Activated naive CD8-positive, alpha-beta T cell treated with anti-CD3 and anti-CD28 coated beads for 36 hours (primary cell): ENCODE results near the gene NCOA6. TPM values are rescaled to one million over a fixed set of nuclear protein-coding genes. Genes with fewer than 3 reads are reported as not detected.

ENCODE experiments used
- DNase-seq: peaks from one replicate; pipeline ENCODE4 v3.0.0; 2021
- H3K27ac Mint-ChIP-seq: one replicate; pipeline ENCODE4 v1.8.0; 2022; ENCODE audit warnings: mild to moderate bottlenecking, moderate library complexity, mixed read lengths
- H3K27me3 Mint-ChIP-seq: one replicate; pipeline ENCODE4 v1.8.0; 2022; ENCODE audit warnings: mild to moderate bottlenecking, mixed read lengths
- H3K36me3 Mint-ChIP-seq: one replicate; pipeline ENCODE4 v1.8.0; 2021; ENCODE audit warnings: mild to moderate bottlenecking, mixed read lengths
- H3K4me1 Mint-ChIP-seq: one replicate; pipeline ENCODE4 v1.8.0; 2021; ENCODE audit warnings: mixed read lengths
- H3K4me3 Mint-ChIP-seq: one replicate; pipeline ENCODE4 v1.8.0; 2022; ENCODE audit warnings: mild to moderate bottlenecking, moderate library complexity, mixed read lengths
- H3K9me3 Mint-ChIP-seq: one replicate; pipeline ENCODE4 v1.8.0; 2022; ENCODE audit warnings: mixed read lengths
- total RNA-seq, 2 experiments: library from RNA; stranded (reverse); gene quantifications; one replicate each; pipeline ENCODE4 v1.2.3, GENCODE V29; 2021

The NCOA6 gene
- total RNA-seq: 10 to 100 TPM; 17.3 to 19.5 TPM

DNA sequence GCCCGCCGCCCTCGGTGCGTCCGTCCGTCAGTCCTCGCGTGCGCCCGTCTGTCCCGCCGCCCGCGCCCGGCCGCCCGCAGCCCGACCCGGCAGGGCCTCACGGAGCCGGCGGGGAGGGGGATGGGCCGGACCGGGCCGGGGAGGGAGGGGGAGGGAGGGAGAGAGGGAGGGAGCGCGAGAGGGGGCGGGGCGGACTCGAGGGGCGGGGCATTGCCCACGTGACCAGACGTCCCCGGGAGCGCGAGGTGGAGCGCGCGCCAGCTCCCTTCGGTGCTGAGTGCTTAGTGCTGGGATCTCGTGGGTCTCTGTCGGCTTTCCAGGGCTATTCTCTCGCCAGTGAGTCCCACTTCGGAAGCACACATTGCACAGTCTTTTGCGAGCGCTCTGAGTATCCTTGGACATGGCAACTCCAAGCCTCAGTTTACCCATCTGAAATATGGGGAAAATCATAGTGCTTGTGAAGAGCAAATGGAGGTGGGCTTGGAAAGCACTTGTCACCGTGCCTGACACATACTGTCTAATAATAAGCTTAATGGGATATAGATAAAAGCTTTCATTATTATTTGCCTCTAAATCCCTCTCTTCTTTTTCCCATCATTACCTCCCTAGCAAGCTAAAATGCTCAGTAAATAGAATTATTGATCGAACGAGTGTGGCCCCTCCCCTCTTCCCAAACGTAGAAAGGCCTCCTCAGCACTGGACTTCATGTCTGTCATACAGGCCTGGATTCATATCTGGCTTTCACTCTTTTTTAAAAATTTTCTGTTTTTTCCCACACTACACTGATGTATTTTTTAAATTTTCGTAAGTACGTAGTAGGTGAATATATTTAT is at the start of gene NCOA6:
Gene NCOA6, minus strand, starts transcription at position 122 of the 833 bp plus-strand sequence. CDS start 43,296 bp downstream, outside the sequence.
- Mint-ChIP-seq H3K9me3 (no peaks in the 10 kb centered on the region), H3K27me3 (no peaks in the 10 kb centered on the region), H3K27ac (peak within 1 kb of the TSS; percentile 90), H3K4me1 (peaks cover 32% of the 10 kb centered on the region), H3K36me3 (peaks cover 9% of the 10 kb centered on the region), H3K4me3 (peak within 1 kb of the TSS; percentile 95)
- DNase-seq: peak; percentile 79

DNA sequence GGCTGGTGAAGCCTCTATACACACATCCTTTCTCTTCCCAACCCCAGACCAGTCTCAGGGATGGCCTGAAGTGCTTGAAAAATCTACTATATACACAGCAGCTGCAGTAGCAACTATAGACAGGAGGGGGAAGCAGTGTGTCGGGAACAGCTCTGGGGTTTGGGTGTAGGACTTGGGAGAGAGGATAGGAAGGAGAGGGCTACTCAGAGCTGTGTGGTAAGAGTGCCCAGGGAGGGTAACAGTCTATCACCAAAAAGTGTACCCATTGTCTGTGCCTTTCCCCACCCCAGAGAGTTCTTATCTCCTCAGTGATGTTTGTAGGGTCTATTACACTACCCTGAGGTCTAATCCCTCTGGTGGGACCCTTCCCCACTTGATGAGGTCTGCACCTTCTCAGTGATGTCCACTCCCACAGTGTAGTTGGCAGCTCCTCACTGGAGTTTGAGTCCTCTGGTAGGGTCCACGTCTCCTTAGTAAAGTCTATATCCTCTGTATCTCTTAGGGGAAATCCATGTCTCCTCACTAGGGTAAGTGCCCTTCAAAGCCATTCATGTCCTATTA is 48.7 kb upstream of the NCOA6 start:
- Mint-ChIP-seq H3K36me3 (peaks cover 5% of the 10 kb centered on the region), H3K27ac (no peak overlapping the region), H3K9me3 (no peaks in the 10 kb centered on the region), H3K27me3 (no peaks in the 10 kb centered on the region), H3K4me1 (peaks cover 52% of the 10 kb centered on the region), H3K4me3 (peak overlapping the region; percentile 60)
- peak; percentile 51 for DNase-seq

DNA sequence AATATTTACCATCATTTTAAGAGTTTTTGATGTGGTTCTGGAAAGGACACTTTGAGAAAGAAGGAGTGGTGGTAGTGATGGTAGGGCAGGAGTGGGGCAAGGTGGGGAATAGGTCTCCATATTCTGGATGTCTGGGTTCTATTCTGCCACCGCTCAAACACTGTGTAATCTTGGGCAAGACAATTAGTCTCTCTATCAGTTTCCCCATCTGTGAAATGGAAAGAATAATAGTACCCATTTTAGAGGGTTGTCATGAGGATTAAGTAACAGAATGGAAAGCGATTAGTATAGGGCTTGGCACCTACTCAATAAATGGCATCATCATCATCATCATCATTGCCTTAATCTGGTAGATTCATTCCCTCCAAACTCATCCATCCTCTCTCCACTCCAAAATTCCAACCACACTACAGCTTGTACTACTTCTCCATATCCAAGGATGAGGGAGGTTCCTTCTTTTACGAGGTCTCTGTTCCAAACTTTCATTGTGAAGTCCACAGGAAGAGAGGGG is 48.2 kb upstream of the NCOA6 start:
- Mint-ChIP-seq H3K4me1 (peaks cover 52% of the 10 kb centered on the region), H3K27ac (peak overlapping the region; percentile 52), H3K36me3 (peaks cover 5% of the 10 kb centered on the region), H3K4me3 (peak overlapping the region; percentile 76), H3K9me3 (no peaks in the 10 kb centered on the region), H3K27me3 (no peaks in the 10 kb centered on the region)
- DNase-seq: no peak

DNA sequence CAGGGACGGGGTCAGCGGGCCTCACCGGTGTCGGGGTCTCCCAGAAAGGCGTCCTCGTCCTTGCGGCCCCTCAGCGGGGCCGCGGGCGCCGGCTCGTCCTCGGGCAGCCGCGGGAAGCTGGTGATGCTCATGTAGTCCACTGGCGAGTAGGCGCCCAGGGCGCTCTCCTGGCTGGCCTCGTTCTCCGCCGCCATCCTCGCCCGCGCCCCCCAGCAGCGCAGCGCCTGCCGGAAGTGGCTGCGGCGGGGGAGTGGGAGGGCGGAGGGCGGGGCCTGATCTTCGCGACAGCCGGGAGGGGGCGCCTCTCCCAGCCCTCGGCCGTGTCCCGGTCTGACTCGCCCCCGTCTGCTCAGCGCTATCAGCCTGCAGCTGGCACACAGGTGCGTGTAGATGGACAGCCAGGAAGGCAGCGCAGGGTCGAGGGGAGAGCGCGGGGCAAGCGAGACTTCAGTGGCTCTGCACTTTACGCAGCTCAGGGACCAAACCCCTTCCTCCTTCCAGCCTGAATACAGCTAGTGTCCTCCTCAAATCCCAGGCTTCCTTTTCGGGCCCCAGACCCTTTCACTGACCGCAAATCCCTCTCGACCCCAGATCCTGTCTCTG is 47.3 kb upstream of the NCOA6 start, which contains the start of gene GGT7:
Gene GGT7, minus strand, starts transcription at position 235 of the 603 bp plus-strand sequence. Its CDS starts 41 bp downstream, at position 194.
- H3K4me1 Mint-ChIP-seq: peaks cover 52% of the 10 kb centered on the region
- peak within 1 kb of the TSS; percentile 76 for H3K4me3 Mint-ChIP-seq
- H3K27ac Mint-ChIP-seq: peak within 1 kb of the TSS; percentile 52
- H3K27me3 Mint-ChIP-seq: no peaks in the 10 kb centered on the region
- H3K9me3 Mint-ChIP-seq: no peaks in the 10 kb centered on the region
- DNase-seq: peak; percentile 91
- H3K36me3 Mint-ChIP-seq: peaks cover 5% of the 10 kb centered on the region

DNA sequence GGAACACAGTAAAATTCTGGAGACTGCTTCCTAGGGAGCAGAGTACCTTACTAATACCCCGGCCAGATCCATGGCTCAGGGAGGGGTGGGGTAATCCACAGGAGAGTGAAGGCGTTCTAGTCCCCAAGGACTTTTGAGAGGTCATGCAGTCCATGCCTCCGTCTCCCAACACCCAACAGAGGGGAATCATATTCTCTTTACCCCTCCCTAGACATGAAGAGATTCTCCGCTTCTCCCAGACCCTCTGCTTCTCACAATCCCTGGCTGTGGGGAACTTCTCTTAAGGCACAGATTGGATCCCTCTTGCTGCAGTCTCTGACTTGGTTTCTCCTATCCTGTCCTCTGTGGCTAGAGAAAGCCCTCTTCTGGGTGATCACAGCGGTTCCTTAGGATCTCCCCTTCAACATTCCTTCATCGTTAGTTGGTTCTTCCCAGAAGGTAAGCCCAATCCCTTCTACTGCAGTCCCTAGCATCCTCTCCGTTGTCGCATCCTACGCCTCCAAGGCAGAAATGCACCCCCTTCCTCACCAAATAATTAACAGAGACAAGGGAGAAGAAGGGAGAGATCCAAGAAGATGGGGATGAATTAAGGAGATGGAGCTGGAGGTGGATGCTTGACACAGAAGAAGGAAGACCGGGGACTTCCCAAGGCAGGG is 46.6 kb upstream of the NCOA6 start:
- no peak for DNase-seq
- Mint-ChIP-seq H3K27me3 (no peaks in the 10 kb centered on the region), H3K4me3 (peak overlapping the region; percentile 76), H3K4me1 (peaks cover 50% of the 10 kb centered on the region), H3K27ac (peak overlapping the region; percentile 32), H3K36me3 (peaks cover 5% of the 10 kb centered on the region), H3K9me3 (no peaks in the 10 kb centered on the region)

DNA sequence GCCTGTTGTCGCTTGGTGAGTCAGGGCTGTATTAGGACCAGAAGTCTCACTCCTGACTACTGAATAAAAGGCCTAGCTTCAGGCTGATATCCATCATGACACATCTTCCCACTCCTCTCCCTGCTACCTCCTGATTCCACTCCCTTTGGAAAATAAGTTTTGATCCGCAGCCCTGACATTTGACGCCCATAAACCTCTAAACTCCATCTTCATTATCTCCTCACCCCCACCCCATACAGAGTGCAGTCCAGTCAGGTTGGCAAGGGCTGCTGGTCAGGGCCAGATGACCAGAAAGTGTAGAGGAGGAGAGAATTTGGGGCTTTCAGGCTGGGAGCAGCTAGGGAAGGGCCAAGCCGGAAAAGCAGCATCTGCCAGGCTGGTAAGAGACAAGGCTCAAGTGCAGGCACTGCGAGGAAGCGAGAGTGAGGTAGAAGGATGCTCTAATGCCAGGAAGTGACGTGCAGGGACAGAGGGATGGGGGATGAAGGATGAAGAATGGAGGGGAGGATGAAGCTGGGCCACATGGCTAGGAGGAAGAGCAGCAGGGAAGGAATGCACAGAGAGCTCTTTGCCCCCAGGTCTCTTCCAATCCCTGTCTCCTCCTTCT is 46.0 kb upstream of the NCOA6 start:
- no peak for DNase-seq
- peak overlapping the region; percentile 76 for H3K4me3 Mint-ChIP-seq
- H3K4me1 Mint-ChIP-seq: peaks cover 48% of the 10 kb centered on the region
- H3K27ac Mint-ChIP-seq: no peak overlapping the region
- no peaks in the 10 kb centered on the region for H3K9me3 Mint-ChIP-seq
- H3K36me3 Mint-ChIP-seq: peaks cover 3% of the 10 kb centered on the region
- H3K27me3 Mint-ChIP-seq: no peaks in the 10 kb centered on the region

DNA sequence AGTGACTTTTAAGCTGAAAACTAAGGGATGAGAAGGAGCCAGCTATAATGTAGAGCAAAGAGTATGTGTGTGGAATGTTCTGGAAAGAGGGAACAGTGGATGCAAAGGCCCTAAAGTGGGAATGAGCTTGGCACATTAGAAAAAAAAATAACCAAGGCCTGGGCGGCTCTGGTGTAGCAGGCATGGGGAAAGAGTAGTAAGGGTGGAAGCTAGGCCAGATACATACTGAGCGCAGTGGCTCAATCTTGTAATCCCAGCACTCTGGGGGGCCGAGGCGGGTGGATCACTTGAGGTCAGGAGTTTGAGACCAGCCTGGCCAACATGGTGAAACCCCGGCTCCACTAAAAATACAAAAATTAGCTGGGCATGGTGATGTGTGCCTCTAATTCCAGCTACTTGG is 38.8 kb upstream of the NCOA6 start:
- Mint-ChIP-seq H3K4me3 (no peak overlapping the region), H3K27ac (no peak overlapping the region), H3K4me1 (no peaks in the 10 kb centered on the region), H3K36me3 (no peaks in the 10 kb centered on the region), H3K27me3 (no peaks in the 10 kb centered on the region), H3K9me3 (no peaks in the 10 kb centered on the region)
- no peak for DNase-seq

DNA sequence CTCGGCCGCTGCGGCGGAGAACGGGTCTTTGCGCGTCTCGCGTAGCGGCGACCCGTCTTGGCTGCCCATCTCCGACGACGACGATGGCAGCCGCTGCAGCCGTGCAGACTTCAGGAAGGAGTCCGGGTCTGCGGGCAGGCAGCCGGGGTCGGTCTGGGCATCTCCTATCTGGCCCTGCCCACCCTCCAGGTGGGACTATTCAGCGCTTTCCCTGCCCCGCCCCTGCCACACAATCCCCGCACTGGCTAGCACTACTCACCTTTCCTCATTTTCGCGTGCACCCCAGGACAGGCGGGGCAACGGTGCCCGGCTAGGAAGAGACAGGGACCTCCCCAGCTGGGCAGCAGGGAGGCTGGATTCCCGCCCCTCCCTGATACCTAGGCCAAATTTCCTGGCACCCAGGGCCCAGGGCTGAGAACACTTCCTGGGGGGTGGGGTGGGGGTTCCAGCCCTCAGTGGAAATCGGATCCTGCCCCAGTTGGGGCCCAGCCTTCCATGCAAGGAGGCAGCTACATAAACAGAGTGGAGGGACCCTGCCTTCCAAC is 38.0 kb upstream of the NCOA6 start:
- H3K27ac Mint-ChIP-seq: no peak overlapping the region

DNA sequence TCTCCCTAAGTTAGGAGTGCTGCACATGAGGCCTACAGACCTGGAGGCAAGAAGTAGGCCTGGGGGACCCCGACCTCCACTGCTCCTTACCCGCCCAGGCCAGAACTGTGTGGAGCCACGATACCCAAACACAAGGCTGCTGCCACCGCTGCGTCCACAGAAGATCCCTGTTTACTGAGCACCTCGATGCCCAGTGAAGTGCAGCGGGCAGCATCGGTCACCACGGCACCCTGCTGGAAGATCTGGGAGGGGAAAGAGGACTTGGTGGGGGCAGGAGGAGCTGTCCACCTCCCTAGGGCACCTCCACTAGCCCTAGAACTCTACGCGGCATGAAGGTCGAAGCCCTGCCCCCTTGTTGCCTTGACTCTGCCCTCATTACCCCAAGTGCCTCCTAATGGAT is 37.3 kb upstream of the NCOA6 start:
- Mint-ChIP-seq H3K9me3 (no peaks in the 10 kb centered on the region), H3K4me1 (no peaks in the 10 kb centered on the region), H3K27ac (no peak overlapping the region), H3K4me3 (no peak overlapping the region), H3K36me3 (no peaks in the 10 kb centered on the region), H3K27me3 (no peaks in the 10 kb centered on the region)
- no peak for DNase-seq

More for the DNA sequence above, 38.0 kb upstream of the NCOA6 start:
- Mint-ChIP-seq H3K4me3 (no peak overlapping the region), H3K4me1 (no peaks in the 10 kb centered on the region), H3K27me3 (no peaks in the 10 kb centered on the region), H3K36me3 (no peaks in the 10 kb centered on the region), H3K9me3 (no peaks in the 10 kb centered on the region)
- no peak for DNase-seq

DNA sequence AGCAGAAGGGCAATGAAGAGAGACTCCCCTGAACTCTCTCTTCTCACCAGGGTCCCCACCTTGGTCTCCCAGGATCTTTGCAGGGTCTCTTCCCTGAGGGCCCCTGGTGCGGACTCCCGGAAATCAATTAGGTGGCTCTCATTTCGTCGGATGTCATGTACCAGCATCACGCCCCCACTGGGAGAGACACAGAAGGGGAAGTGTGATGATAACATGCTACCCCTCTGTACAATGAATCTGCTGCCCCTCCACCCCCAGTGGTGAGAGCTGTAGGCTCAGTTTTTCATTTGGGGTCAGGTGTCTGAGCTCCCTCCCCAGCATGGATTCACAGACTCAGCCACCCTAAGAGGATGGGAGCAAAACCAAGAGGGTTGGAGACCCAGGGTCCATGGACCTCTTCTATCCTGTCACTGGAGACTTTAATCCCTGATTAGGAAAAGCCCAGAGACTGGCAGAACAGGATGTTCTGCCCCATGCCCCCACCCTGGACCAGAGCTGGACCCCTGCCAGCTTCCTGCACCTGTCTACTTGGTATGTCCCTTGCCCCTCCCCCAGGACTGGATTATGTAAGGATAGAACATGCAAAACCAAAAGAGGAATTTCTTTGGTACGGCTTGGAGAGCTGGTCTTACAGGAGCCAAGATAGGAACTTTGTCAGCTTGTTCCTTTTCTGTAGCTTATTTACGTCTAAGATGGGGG is 36.1 kb upstream of the NCOA6 start:
- Mint-ChIP-seq H3K4me3 (no peak overlapping the region), H3K27me3 (no peaks in the 10 kb centered on the region), H3K4me1 (no peaks in the 10 kb centered on the region), H3K9me3 (no peaks in the 10 kb centered on the region), H3K36me3 (no peaks in the 10 kb centered on the region), H3K27ac (no peak overlapping the region)
- no peak for DNase-seq

DNA sequence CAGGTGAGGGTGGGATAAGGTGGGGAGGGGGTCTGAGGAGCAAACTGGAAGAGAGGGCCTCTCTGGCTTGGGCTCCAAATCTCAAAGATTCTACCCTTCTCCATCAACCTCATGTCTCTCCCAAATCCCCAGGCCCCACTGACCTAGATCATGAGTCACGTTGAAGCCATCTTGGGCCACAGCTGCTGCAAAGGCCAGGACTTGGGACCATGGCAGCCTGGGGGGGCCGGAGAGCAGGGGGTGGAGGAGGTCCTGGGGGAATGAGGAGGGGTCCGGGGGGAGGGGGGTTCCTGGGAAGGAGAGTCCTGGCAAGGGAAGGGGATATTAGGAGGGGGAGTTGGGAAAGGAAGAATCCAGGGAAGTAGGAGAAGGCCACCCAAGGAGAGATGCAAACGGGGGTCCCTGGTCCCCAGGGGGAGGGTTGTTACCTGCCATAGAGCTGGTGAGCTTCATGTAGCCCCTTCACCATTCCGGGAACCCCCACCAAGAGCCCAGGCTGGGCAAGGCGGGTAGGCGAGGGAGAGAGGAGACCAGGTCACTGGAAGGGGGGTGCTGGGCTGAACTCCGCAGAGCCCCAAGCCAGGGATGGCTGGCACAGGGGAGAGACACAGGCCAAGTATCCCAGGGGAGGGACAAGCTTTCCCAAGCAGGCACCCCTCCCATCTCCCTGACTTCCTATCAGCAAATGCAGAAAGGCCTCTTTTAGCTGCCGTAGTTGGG is 34.5 kb upstream of the NCOA6 start:
- Mint-ChIP-seq H3K4me3 (no peak overlapping the region), H3K27me3 (no peaks in the 10 kb centered on the region), H3K27ac (no peak overlapping the region), H3K4me1 (no peaks in the 10 kb centered on the region), H3K36me3 (no peaks in the 10 kb centered on the region), H3K9me3 (no peaks in the 10 kb centered on the region)
- no peak for DNase-seq

DNA sequence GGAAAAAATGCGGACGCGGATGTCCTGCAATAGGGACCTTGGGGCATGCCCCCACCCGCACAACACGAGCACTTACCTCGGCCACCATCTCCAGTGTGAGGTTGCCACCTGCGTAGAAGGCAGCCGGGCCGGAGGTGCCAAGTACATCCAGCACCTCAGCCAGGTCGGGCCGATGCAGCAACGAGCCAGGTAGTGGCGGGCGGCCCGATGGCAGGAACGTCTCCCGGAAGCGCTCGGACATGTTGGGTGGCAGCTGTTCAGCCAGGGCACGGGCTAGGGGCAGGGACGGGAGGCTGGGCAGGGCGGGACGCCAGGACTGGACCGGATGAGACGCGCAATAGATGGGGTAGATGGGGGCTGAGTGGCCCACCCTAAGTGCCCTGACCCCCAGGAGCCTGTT is 33.9 kb upstream of the NCOA6 start:
- Mint-ChIP-seq H3K9me3 (no peaks in the 10 kb centered on the region), H3K4me1 (no peaks in the 10 kb centered on the region), H3K27ac (no peak overlapping the region), H3K4me3 (no peak overlapping the region), H3K27me3 (no peaks in the 10 kb centered on the region), H3K36me3 (no peaks in the 10 kb centered on the region)
- DNase-seq: no peak

DNA sequence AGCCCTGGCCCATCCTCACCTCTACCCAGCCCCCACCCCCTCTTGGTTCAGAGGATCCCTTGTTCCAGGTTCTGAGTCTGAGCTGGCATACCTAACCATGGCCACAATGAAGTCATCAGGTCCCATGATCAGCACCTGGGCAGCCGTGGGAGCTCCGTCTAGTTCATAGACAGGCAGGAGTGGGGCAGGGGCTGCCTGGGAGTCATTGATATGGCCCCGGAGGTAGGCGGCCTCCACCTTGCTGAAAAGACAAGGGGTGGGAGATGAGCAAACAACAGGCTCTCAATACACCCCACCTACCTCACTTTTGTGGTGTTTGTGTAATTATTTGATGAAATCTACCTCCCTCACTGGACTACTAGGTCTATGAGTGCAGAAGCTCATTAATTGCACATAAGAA is 26.8 kb upstream of the NCOA6 start:
- no peaks in the 10 kb centered on the region for H3K9me3 Mint-ChIP-seq
- DNase-seq: no peak
- no peaks in the 10 kb centered on the region for H3K4me1 Mint-ChIP-seq
- no peaks in the 10 kb centered on the region for H3K36me3 Mint-ChIP-seq
- H3K27me3 Mint-ChIP-seq: no peaks in the 10 kb centered on the region
- no peak overlapping the region for H3K27ac Mint-ChIP-seq
- no peak overlapping the region for H3K4me3 Mint-ChIP-seq
